ENCODE data around the gene USP21. TPM values are rescaled to one million over a fixed set of nuclear protein-coding genes. Genes with fewer than 3 reads are reported as not detected.

The USP21 gene
- total RNA-seq, 6 experiments from 2014 or later, result 6.9 to 11.1 (median 8.8) TPM

- Histone ChIP-seq H3K27ac (no peak overlapping the region), H3K4me1 (peaks cover 0 to 24% (median 7%) of the 10 kb centered on the region in 4 donors), H3K27me3 (no peaks in the 10 kb centered on the region), H3K36me3 (peaks cover 0 to 40% (median 14%) of the 10 kb centered on the region in 4 donors), H3K4me3 (no peak overlapping the region), H3K9me3 (no peaks in the 10 kb centered on the region)
- no peak for TF ChIP-seq POLR2A (IDR thresholded peaks at IDR 0.05)
- TF ChIP-seq, protein P1, sequence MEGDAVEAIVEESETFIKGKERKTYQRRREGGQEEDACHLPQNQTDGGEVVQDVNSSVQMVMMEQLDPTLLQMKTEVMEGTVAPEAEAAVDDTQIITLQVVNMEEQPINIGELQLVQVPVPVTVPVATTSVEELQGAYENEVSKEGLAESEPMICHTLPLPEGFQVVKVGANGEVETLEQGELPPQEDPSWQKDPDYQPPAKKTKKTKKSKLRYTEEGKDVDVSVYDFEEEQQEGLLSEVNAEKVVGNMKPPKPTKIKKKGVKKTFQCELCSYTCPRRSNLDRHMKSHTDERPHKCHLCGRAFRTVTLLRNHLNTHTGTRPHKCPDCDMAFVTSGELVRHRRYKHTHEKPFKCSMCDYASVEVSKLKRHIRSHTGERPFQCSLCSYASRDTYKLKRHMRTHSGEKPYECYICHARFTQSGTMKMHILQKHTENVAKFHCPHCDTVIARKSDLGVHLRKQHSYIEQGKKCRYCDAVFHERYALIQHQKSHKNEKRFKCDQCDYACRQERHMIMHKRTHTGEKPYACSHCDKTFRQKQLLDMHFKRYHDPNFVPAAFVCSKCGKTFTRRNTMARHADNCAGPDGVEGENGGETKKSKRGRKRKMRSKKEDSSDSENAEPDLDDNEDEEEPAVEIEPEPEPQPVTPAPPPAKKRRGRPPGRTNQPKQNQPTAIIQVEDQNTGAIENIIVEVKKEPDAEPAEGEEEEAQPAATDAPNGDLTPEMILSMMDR (IDR thresholded peaks at IDR 0.05), result no peak
- intact Hi-C loops (cut with DNase I), result no loop called here
- ATAC-seq (no peak), DNase-seq (peak in 2 of 3 donors; percentile 6 to 20)
- WGBS (ENCODE audit: insufficient coverage, low coverage, low lambda C conversion rate, missing lambda C conversion rate), result 93% methylated on average over 6 of the region's 11 CpGs
Measured at GRCh38 chr1:161173711-161174110, 14.4 kb downstream of the USP21 start.

- no peak overlapping the region for H3K4me3 ChIP-seq
- H3K9me3 ChIP-seq, result no peaks in the 10 kb centered on the region
- 96% methylated on average over 4 of the region's 11 CpGs for WGBS (ENCODE audit: insufficient coverage, low coverage, low lambda C conversion rate, missing lambda C conversion rate)
- no peak overlapping the region for H3K27ac ChIP-seq
- ATAC-seq (no peak), DNase-seq (peak in 2 of 3 donors; percentile 14 to 46)
- intact Hi-C loops (cut with DNase I), result no loop called here
- TF ChIP-seq, protein P1 (IDR thresholded peaks at IDR 0.05), result no peak
- no peak for TF ChIP-seq POLR2A (IDR thresholded peaks at IDR 0.05)
- H3K4me1 ChIP-seq, result peaks cover 0 to 24% (median 7%) of the 10 kb centered on the region in 4 donors
- peaks cover 0 to 40% (median 14%) of the 10 kb centered on the region in 4 donors for H3K36me3 ChIP-seq
- no peaks in the 10 kb centered on the region for H3K27me3 ChIP-seq
Measured at GRCh38 chr1:161174911-161175310, 15.6 kb downstream of the USP21 start.

DNA sequence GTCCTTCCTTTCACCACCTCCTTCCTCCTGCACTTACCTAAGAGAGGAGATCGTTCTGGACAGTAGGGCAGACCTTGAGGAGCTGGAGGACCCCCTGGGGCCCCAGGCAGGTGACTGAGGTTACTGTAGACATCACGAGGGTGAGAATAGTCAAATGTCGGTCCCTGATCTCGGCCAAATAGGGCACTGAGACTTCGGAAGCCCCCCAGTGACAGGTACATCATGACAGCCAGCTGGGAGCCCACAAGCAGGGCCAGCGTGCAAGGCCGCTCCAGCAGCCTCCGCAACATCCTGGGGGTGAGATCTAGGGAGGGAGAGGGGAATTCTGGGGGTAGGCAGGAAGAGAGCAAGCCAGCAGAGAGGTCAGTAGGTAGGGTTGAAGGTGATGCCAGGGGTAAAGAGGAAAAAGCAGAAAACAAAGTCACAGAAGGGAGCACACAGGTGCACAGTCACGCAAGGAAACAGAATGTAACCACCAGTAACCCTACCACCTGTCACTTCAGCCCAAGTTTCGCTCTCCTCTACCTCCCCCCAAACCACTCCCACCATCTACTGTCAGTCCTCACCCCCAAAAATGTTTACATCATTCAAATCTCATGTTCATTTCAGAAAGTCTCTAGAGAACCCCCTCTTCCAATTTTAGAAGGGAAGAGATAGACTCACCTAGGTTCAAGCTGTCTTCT lies 16.6 kb downstream of the USP21 start:
- 84% methylated on average over 7 of the region's 10 CpGs for WGBS (ENCODE audit: insufficient coverage, low coverage, low lambda C conversion rate, missing lambda C conversion rate)
- Histone ChIP-seq H3K4me3 (peak overlapping the region in 1 of 3 donors; percentile 72), H3K27me3 (no peaks in the 10 kb centered on the region), H3K9me3 (no peaks in the 10 kb centered on the region), H3K36me3 (peaks cover 0 to 34% (median 13%) of the 10 kb centered on the region in 4 donors), H3K4me1 (peaks cover 0 to 24% (median 7%) of the 10 kb centered on the region in 4 donors), H3K27ac (peak overlapping the region in 1 of 3 donors; percentile 80)
- DNase-seq (peak in 2 of 3 donors; percentile 14 to 40), ATAC-seq (no peak)
- intact Hi-C loops (cut with DNase I), result no loop called here
- TF ChIP-seq, protein P1 (IDR thresholded peaks at IDR 0.05), result no peak
- TF ChIP-seq POLR2A (IDR thresholded peaks at IDR 0.05), result no peak

GRCh38 chr1:161176468-161177111 lies 17.3 kb downstream of the USP21 start:
- H3K4me1 ChIP-seq, result peaks cover 0 to 24% (median 7%) of the 10 kb centered on the region in 4 donors
- H3K27ac ChIP-seq, result peak overlapping the region; percentile 71 to 86 (median 80)
- peaks cover 0 to 27% (median 10%) of the 10 kb centered on the region in 4 donors for H3K36me3 ChIP-seq
- TF ChIP-seq, protein P1 (IDR thresholded peaks at IDR 0.05), result no peak
- no peak for TF ChIP-seq POLR2A (IDR thresholded peaks at IDR 0.05)
- ATAC-seq, result no peak
- WGBS (ENCODE audit: insufficient coverage, low coverage, low lambda C conversion rate, missing lambda C conversion rate), result 30% methylated on average over 11 of the region's 17 CpGs
- intact Hi-C loops (cut with DNase I), result no loop called here
- H3K4me3 ChIP-seq, result peak overlapping the region; percentile 72 to 93 (median 73)
- DNase-seq, result no peak
- H3K27me3 ChIP-seq, result no peaks in the 10 kb centered on the region
- no peaks in the 10 kb centered on the region for H3K9me3 ChIP-seq
